ENCODE data around the gene MS4A8.
"Not testable (repeated sequence)": the region's sequence is repeated elsewhere in the genome, so short reads cannot be mapped to it uniquely, and the experiment has no call there.

The MS4A8 gene

DNA sequence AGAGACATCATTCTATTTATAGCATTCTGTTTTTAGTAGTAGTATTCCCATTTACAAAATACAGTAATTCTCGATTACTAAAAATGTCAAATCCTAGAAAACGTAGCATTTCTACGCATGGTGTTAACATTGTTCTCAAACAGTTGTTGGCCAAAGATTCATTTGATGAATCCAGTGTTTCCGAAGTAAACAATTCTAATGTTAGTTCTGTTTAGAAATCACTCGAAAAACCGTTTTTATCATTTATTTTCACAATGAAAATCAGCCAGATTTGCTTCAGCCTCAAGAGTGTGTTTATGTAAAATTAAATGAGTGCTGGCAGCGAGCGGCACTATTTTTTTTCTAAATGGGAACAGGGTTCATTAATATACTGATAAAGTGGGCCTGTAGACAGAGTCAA lies 32.2 kb downstream of the MS4A8 start:
- no peak for DNase-seq

GRCh38 chr11:60734279-60734678 lies 34.9 kb downstream of the MS4A8 start:
- no peak for DNase-seq

GRCh38 chr11:60739114-60739513 lies 39.7 kb downstream of the MS4A8 start:
- no peak for DNase-seq

- DNase-seq: peak; percentile 29
These were observed 41.2 kb downstream of the MS4A8 start for GRCh38 chr11:60740573-60740972.

DNA sequence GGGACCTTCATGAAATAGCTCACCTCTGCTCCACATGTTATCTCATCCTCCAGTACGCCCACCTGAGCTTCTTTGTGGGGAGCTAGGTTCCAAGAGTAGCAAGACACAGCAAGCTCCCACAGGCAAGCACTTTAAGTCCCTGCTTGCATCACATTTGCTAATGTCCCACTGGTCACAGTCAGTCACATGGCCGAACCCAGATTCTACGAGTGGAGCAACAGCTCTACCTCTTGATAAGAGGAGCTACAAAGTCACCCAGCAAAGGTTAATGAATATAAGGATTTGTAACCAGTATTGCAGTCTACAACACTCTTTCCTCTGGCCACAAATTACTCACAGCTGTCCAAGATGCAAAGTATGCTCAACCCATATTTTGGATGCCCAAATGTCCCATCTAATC lies 42.0 kb downstream of the MS4A8 start:
- DNase-seq: no peak

DNA sequence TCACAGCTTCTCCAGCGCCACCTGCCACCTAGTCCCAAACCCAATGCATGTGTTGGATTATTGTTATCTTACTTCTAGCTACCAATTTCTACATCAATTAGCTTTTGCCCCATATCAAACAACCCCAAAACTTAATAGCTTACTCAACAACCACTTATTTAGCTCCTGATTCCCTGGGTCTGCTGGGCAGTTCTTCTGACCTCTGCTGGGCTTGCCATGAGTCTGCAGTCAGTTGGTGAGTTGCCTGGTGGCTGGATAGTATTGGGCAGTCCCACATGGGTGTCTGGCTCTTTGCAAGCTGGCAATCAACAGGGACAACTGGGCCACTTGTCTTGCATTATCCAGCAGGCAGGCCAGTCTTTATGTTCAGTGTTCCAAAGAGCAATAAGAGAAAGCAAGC lies 43.6 kb downstream of the MS4A8 start:
- DNase-seq: no peak

DNA sequence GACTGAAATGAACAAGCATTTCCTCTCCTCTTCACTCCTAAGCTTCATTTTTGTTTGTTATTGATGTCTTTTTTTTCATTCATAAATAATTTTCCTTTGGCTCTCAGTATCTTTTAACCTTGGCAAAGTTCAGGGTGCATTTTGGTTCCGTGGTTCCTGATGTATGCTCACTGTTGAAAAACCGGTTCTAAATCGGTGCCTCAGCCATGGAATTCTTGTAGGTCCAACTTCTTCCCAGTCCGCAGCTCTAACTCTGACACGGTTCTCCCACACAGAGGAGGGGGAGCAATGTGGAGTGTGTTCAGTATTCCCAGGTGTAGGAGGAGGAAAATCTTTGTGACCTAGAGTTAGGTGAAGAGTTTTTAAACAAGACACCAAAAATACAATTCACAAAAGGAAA lies 44.7 kb downstream of the MS4A8 start:
- no peak for DNase-seq

GRCh38 chr11:60747359-60747873 lies 48.0 kb downstream of the MS4A8 start:
- DNase-seq: no peak

GRCh38 chr11:60748225-60748624 lies 48.8 kb downstream of the MS4A8 start:
- DNase-seq: no peak

DNA sequence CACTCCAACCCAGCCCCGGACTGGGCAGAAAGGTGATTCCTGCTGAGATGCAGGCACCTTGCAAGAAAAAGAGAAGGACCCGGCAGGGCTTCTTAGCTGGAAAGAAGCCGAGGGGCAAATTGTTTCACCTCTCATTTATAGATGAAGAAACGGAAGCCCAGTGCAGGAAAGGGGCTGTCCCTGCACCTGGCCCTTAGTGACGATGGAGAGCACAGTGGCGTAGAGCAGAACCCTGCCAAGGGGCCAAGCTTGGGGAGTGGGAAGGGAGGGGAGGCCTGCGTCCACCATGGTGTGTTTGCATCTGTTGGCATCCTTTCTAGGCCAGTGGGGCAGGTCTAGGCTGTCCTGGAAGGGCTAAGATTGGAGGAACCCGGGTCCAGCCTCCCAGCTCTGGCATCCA lies 49.4 kb downstream of the MS4A8 start:
- no peak for DNase-seq

- DNase-seq: no peak
These were observed 51.5 kb downstream of the MS4A8 start for GRCh38 chr11:60750911-60751310.

GRCh38 chr11:60753309-60753708 lies 53.9 kb downstream of the MS4A8 start:
- DNase-seq: peak; percentile 29

GRCh38 chr11:60754887-60755286 lies 55.5 kb downstream of the MS4A8 start:
- no peak for DNase-seq

DNA sequence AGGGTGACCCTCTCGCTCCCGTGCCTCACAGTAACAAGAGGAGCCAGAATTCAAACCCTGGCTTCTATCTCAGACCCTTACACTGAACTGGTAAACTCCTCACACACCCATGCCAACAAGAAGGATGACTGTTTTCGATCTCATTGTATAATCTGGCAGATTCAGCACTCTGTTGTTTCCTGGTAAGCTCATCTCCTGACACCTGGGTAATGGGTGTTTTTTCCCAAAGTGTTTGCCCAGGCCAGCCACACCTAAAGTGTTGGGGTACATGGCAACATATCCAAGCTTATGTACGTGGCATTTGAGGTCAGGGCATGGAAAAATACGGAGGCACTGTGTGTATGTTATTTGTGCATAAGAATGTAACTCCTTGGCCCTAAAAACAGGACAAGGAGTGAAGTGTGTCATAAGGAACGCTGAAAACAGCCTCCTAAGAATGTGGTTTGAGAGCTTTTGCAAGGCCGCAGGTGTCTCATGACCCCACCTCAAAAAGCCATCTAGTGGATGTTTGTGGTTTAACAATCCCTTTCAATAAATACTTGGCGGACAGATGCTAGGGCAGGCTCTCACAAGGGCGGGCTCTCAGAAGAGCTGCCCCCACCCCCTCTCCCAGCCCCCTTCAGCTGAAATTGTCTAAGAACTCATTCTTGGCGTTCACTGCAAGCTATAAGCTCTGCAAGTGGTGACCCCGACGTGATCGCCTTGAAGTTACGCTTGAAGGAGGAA lies 57.1 kb downstream of the MS4A8 start, which contains the start of gene MS4A15:
MS4A15 (plus strand) TSS at position 561 of the 726 bp plus-strand sequence. CDS start 6,867 bp downstream, outside the sequence.
- DNase-seq: peak; percentile 48

- DNase-seq: no peak
These were observed 57.9 kb downstream of the MS4A8 start for GRCh38 chr11:60757231-60757800.

DNA sequence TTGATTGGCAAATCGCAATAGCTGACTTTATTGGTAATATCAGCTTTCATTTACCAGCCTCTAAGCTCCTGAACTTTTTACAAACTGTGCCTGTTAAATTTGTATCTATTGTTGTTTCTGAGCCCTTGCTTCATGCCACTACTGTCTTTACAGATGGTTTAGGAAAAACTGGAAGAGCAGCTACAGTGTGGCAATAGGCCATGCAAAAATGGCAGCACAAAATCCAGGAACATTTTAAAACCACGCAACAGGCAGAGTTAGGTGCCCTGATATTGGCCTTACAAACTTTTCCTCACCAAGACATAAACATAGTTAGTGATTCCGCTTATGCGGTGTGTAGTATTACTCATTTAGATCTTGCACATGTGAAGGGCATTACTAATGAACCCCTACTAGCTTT lies 59.3 kb downstream of the MS4A8 start:
- DNase-seq: not testable (repeated sequence)

DNA sequence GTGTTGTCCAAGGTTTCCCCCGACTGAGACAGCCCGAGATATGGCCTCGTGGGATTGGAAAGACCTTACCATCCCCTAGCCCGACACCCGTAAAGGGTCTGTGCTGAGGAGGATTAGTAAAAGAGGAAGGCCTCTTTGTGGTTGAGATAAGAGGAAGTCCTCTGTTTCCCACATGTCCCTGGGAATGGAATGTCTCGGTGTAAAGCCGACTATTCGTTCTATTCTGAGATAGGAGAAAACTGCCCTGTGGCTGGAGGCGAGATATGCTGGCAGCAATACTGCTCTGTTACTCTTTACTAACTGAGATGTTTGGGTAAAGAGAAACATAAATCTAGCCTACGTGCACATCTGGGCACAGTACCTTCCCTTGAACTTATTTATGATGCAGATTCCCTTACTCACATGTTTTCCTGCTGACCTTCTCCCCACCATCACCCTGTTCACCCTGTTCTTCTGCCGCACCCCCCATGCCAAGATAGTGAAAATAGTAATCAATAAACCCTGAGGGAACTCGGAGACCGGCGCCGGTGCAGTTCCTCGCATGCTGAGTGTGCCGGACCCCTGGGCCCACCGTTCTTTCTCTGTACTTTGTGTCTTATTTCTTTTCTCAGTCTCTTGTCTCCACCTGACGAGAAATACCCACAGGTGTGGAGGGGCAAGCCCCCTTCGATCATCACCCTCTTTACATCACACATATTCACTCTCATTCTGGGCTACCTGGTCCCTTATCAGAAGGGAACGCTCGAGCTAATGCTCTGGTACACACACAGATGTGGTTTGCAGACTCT lies 60.2 kb downstream of the MS4A8 start:
- not testable (repeated sequence) for DNase-seq

GRCh38 chr11:60761436-60762190 lies 62.2 kb downstream of the MS4A8 start:
- DNase-seq: peak; percentile 96

GRCh38 chr11:60762851-60763691 lies 63.7 kb downstream of the MS4A8 start:
- DNase-seq: peak; percentile 89

GRCh38 chr11:60763692-60764369 lies 64.4 kb downstream of the MS4A8 start:
- peak; percentile 35 for DNase-seq

DNA sequence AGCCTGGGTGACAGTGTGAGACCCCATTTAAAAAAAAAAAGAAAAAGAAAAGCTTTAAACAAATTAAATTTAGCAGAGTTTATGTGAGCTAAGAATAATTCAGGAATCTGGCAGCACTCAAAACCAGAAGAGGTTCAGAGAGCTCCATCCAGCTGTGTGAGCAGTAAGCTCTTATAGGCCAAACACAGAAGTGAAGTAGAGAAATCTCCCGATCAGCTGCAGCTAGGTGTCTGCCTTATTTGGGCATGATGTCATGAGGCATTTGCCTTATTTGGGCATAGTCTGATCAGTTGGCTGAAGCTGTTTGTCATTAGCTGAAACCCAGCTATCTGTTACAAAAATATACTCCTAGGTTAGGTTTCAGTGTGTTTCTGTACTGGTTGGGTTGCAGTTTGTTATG lies 65.5 kb downstream of the MS4A8 start:
- DNase-seq: peak; percentile 37
